Prostate gland (tissue), 2 donors: ENCODE results near the gene ETS2.

ENCODE experiments used
- POLR2A ChIP-seq: fragments of 450-650 bp; IDR thresholded peaks from one replicate; pipeline ENCODE4 v1.6.1; 2016; ENCODE audit warnings: antibody characterized with exemption, mild to moderate bottlenecking
- POLR2AphosphoS5 ChIP-seq: sonication (generic); formaldehyde crosslinking; IDR thresholded peaks from one replicate; pipeline ENCODE4 v1.6.1; 2017; ENCODE audit warnings: antibody characterized with exemption
- TF ChIP-seq, protein P1 (sequence below), 4 experiments: fragments of 200-600 bp in 2 of 4; fragments of 450-650 bp in 2 of 4; sonication (generic) in 2 of 4; IDR thresholded peaks; 1 replicate in 3 of 4; 2 replicates in 1 of 4; pipeline ENCODE4 v1.5.1; 2016 to 2019; ENCODE audit warnings: antibody characterized with exemption in 4 of 4, mild to moderate bottlenecking in 2 of 4, moderate library complexity in 2 of 4

DNA sequence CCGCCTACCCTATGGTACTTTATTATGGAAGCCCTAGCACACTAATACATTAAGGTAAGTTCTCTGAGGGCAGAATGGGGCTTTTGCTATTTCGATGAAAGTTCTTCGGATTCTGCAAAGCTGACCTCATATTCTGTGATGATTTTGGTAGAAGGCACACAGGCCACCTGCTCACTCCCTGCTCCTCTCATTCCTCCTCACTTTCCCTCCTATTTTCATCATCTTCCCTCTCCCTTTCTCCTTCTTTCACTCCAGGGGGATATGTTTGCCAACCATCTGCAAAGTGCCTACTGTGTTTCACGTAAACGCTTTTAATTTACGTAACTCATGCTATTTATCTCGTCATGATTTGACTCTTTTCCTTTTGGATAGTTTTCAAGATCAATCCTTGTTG, 45.0 kb upstream of the ETS2 start:
- TF ChIP-seq, protein P1, sequence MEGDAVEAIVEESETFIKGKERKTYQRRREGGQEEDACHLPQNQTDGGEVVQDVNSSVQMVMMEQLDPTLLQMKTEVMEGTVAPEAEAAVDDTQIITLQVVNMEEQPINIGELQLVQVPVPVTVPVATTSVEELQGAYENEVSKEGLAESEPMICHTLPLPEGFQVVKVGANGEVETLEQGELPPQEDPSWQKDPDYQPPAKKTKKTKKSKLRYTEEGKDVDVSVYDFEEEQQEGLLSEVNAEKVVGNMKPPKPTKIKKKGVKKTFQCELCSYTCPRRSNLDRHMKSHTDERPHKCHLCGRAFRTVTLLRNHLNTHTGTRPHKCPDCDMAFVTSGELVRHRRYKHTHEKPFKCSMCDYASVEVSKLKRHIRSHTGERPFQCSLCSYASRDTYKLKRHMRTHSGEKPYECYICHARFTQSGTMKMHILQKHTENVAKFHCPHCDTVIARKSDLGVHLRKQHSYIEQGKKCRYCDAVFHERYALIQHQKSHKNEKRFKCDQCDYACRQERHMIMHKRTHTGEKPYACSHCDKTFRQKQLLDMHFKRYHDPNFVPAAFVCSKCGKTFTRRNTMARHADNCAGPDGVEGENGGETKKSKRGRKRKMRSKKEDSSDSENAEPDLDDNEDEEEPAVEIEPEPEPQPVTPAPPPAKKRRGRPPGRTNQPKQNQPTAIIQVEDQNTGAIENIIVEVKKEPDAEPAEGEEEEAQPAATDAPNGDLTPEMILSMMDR (IDR thresholded peaks at IDR 0.05), result no peak
- no peak for TF ChIP-seq POLR2A
- TF ChIP-seq POLR2AphosphoS5, result no peak
